ENCODE measurements around the gene WHRN.
A peak's percentile ranks its signal among the peaks of the same experiment; 100 is the strongest.

DNA sequence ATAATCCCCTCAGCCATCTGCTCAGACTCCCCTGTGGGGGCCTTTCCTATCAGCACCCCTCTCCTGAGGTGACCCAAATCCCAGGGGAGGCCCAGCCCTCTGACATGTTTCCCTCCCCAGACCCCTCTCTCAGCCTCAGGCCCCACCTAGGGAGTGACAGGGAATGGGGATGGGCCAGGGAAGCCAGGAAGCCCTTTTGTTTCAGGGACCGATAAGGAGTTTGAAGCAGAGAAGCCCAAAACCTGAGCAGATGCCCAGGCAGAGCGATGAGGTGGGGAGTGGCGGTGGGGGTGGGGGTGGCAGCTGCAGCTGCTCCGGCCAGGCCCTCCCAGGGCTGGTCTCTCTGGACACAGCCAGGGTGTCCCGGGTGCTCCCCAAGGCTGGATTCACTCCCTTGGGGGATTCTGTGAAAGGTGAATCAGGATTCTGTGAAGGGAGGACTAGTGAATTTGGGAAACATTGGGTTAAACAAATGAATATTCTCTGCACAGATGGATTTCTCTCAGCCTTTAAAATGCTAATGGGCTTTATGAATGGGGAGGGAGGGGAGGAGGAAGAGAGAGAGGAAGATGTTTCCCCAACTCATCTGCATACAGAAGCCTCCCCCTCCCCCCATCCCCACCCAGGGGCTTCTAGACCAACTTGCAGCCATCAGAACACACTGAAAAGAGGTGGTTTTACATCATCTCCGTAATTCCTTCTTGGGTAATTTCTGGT lies 134.9 kb downstream of the WHRN start:
- no peak for TF ChIP-seq EZH2 (IDR thresholded peaks at IDR 0.05; ENCODE audit: low read depth, unreplicated experiment)
- peak; percentile 10 for TF ChIP-seq POLR2AphosphoS5 (IDR thresholded peaks at IDR 0.05; ENCODE audit: low read depth)
- TF ChIP-seq, protein P1, sequence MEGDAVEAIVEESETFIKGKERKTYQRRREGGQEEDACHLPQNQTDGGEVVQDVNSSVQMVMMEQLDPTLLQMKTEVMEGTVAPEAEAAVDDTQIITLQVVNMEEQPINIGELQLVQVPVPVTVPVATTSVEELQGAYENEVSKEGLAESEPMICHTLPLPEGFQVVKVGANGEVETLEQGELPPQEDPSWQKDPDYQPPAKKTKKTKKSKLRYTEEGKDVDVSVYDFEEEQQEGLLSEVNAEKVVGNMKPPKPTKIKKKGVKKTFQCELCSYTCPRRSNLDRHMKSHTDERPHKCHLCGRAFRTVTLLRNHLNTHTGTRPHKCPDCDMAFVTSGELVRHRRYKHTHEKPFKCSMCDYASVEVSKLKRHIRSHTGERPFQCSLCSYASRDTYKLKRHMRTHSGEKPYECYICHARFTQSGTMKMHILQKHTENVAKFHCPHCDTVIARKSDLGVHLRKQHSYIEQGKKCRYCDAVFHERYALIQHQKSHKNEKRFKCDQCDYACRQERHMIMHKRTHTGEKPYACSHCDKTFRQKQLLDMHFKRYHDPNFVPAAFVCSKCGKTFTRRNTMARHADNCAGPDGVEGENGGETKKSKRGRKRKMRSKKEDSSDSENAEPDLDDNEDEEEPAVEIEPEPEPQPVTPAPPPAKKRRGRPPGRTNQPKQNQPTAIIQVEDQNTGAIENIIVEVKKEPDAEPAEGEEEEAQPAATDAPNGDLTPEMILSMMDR (conservative IDR thresholded peaks at IDR 0.05; ENCODE audit: low read depth in 2 of 2) = no peak
- TF ChIP-seq JUNB (IDR thresholded peaks at IDR 0.05; ENCODE audit: unreplicated experiment) = no peak
- TF ChIP-seq, protein P2, sequence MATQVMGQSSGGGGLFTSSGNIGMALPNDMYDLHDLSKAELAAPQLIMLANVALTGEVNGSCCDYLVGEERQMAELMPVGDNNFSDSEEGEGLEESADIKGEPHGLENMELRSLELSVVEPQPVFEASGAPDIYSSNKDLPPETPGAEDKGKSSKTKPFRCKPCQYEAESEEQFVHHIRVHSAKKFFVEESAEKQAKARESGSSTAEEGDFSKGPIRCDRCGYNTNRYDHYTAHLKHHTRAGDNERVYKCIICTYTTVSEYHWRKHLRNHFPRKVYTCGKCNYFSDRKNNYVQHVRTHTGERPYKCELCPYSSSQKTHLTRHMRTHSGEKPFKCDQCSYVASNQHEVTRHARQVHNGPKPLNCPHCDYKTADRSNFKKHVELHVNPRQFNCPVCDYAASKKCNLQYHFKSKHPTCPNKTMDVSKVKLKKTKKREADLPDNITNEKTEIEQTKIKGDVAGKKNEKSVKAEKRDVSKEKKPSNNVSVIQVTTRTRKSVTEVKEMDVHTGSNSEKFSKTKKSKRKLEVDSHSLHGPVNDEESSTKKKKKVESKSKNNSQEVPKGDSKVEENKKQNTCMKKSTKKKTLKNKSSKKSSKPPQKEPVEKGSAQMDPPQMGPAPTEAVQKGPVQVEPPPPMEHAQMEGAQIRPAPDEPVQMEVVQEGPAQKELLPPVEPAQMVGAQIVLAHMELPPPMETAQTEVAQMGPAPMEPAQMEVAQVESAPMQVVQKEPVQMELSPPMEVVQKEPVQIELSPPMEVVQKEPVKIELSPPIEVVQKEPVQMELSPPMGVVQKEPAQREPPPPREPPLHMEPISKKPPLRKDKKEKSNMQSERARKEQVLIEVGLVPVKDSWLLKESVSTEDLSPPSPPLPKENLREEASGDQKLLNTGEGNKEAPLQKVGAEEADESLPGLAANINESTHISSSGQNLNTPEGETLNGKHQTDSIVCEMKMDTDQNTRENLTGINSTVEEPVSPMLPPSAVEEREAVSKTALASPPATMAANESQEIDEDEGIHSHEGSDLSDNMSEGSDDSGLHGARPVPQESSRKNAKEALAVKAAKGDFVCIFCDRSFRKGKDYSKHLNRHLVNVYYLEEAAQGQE (IDR thresholded peaks at IDR 0.05; ENCODE audit: unreplicated experiment) = no peak
- TF ChIP-seq ZNF331 (CRISPR knock-in tag; IDR thresholded peaks at IDR 0.05; ENCODE audit: low read depth) = no peak; the same call in 1 of the 2 replicates
- TF ChIP-seq, protein P3, sequence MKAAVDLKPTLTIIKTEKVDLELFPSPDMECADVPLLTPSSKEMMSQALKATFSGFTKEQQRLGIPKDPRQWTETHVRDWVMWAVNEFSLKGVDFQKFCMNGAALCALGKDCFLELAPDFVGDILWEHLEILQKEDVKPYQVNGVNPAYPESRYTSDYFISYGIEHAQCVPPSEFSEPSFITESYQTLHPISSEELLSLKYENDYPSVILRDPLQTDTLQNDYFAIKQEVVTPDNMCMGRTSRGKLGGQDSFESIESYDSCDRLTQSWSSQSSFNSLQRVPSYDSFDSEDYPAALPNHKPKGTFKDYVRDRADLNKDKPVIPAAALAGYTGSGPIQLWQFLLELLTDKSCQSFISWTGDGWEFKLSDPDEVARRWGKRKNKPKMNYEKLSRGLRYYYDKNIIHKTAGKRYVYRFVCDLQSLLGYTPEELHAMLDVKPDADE (IDR thresholded peaks at IDR 0.05) = no peak
- TF ChIP-seq, protein P4, sequence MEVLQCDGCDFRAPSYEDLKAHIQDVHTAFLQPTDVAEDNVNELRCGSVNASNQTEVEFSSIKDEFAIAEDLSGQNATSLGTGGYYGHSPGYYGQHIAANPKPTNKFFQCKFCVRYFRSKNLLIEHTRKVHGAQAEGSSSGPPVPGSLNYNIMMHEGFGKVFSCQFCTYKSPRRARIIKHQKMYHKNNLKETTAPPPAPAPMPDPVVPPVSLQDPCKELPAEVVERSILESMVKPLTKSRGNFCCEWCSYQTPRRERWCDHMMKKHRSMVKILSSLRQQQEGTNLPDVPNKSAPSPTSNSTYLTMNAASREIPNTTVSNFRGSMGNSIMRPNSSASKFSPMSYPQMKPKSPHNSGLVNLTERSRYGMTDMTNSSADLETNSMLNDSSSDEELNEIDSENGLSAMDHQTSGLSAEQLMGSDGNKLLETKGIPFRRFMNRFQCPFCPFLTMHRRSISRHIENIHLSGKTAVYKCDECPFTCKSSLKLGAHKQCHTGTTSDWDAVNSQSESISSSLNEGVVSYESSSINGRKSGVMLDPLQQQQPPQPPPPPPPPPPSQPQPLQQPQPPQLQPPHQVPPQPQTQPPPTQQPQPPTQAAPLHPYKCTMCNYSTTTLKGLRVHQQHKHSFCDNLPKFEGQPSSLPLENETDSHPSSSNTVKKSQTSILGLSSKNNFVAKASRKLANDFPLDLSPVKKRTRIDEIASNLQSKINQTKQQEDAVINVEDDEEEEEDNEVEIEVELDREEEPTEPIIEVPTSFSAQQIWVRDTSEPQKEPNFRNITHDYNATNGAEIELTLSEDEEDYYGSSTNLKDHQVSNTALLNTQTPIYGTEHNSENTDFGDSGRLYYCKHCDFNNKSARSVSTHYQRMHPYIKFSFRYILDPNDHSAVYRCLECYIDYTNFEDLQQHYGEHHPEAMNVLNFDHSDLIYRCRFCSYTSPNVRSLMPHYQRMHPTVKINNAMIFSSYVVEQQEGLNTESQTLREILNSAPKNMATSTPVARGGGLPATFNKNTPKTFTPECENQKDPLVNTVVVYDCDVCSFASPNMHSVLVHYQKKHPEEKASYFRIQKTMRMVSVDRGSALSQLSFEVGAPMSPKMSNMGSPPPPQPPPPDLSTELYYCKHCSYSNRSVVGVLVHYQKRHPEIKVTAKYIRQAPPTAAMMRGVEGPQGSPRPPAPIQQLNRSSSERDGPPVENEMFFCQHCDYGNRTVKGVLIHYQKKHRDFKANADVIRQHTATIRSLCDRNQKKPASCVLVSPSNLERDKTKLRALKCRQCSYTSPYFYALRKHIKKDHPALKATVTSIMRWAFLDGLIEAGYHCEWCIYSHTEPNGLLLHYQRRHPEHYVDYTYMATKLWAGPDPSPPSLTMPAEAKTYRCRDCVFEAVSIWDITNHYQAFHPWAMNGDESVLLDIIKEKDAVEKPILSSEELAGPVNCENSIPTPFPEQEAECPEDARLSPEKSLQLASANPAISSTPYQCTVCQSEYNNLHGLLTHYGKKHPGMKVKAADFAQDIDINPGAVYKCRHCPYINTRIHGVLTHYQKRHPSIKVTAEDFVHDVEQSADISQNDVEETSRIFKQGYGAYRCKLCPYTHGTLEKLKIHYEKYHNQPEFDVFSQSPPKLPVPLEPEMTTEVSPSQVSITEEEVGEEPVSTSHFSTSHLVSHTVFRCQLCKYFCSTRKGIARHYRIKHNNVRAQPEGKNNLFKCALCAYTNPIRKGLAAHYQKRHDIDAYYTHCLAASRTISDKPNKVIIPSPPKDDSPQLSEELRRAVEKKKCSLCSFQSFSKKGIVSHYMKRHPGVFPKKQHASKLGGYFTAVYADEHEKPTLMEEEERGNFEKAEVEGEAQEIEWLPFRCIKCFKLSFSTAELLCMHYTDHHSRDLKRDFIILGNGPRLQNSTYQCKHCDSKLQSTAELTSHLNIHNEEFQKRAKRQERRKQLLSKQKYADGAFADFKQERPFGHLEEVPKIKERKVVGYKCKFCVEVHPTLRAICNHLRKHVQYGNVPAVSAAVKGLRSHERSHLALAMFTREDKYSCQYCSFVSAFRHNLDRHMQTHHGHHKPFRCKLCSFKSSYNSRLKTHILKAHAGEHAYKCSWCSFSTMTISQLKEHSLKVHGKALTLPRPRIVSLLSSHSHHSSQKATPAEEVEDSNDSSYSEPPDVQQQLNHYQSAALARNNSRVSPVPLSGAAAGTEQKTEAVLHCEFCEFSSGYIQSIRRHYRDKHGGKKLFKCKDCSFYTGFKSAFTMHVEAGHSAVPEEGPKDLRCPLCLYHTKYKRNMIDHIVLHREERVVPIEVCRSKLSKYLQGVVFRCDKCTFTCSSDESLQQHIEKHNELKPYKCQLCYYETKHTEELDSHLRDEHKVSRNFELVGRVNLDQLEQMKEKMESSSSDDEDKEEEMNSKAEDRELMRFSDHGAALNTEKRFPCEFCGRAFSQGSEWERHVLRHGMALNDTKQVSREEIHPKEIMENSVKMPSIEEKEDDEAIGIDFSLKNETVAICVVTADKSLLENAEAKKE (CRISPR knock-in tag; IDR thresholded peaks at IDR 0.05) = peak; percentile 82
- 0 out of 2 replicates have a peak, but pooled peaks have one; percentile 13 for TF ChIP-seq NANOG (IDR thresholded peaks at IDR 0.05; ENCODE audit: borderline replicate concordance)

All from GM23338 (cell line).